Measurements from ENCODE around the gene CIAO2B. TPM values are rescaled to one million over a fixed set of nuclear protein-coding genes. Genes with fewer than 3 reads are reported as not detected.

Gene CIAO2B
- total RNA-seq (10 to 100 TPM; 55.3 to 66.8 (median 62.4) TPM), total RNA-seq (25.3 to 101 (median 34.6) reads per million in 29 experiments)
- total RNA-seq (2013): 54.5 TPM

DNA sequence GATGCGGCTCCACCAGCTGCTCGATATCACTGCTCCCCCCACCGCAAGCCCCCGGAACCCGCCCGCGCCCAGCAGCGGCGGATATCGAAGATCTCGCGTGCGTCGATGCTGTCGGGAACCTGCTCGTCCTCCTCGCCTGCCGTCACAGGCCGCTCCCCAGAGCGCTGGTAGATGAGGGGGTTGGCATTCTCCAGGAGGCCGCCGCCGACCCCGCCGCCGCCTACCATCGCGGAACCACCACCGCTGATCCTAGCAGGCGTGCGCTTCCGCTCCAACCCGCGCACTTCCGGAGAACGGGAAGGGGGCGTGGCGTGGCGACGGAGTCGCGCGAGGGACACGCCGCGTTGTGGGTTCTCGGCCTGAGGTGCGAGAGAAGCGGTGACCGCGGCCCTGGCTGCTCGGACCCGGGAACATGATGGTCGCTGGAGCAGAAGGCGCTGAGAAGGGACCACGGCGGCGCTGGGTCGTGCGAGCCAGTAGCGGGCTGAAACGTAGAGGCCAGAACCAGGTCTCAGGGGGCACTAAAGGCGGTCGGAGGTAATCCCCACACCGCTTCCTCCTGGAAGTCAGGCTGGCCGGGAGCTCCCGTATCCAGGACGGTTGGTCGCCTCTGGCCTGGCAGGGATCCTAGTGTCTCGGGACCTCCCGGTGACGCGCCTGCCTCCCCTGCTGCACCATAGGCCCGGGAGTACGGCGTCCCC, at the start of gene CIAO2B:
CIAO2B (minus strand) TSS at position 265 of the 701 bp plus-strand sequence; CDS start at position 227, 38 bp downstream.
- Histone ChIP-seq H3K27me3 (replicated peaks in 1 of 2; ENCODE audit: control insufficient read depth in 2 of 2, extremely low read depth in 1 of 2, insufficient read depth in 2 of 2, low read length in 1 of 2) (no peaks in the 10 kb centered on the region), H3K36me3 (ENCODE audit: control insufficient read depth in 2 of 2, extremely low read depth in 1 of 2, insufficient read depth in 1 of 2, low read length in 1 of 2) (peaks cover 3 to 31% of the 10 kb centered on the region in 2 donors), H3K9me3 (no peaks in the 10 kb centered on the region), H3K4me1 (ENCODE audit: control insufficient read depth in 1 of 2, extremely low read depth in 1 of 2, insufficient read depth in 2 of 2, low read length in 2 of 2) (peaks cover 7 to 52% of the 10 kb centered on the region in 2 experiments), H3K27ac (ENCODE audit: low read length) (peak within 1 kb of the TSS; percentile 82), H3K4me3 (ENCODE audit: control insufficient read depth in 1 of 2, extremely low read depth in 1 of 2, low read length in 1 of 2) (peak within 1 kb of the TSS; percentile 72 to 99)
- peak within 1 kb of the TSS; percentile 92 to 96 for H3K27ac Mint-ChIP-seq
- peak; percentile 86 to 95 (median 86) for ATAC-seq (replicated peaks in 1 of 4)
- no peaks in the 10 kb centered on the region for H3K27me3 Mint-ChIP-seq
- WGBS (ENCODE audit: insufficient coverage): under 1% methylated on average over 67 of the region's 76 CpGs
- H3K4me1 Mint-ChIP-seq: peaks cover 54 to 64% (median 54%) of the 10 kb centered on the region in 3 donors
- H3K9me3 Mint-ChIP-seq: no peaks in the 10 kb centered on the region
- ChIA-PET POLR2A (interaction anchor here (0.5 kb wide), 2 partner anchors 47 to 66 kb away, joined by 3 to 4 read pairs; no protein-coding TSS in a partner anchor), CTCF (no interaction called here)
- peak; percentile 80 to 93 (median 87) for DNase-seq
- peak within 1 kb of the TSS; percentile 96 to 98 (median 97) for H3K4me3 Mint-ChIP-seq
- H3K36me3 Mint-ChIP-seq: peaks cover 20% of the 10 kb centered on the region

DNA sequence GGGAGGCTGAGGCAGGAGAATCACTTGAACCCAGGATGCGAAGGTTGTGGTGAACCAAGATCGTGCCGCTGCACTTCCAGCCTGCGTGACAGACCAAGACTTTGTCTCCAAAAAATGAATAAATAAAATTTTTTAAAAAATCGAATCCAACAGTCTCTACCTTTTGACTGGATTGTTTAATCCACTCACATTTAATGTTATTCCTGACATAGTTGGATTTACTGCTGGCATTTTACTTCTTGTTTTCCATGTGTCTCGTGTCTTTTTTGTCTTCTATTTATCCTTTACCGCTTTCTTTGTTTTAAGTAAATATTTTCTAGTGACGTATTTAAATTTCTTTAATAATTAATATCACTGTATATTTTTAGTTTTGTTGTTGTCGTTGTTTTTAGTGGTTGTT, 48.8 kb upstream of the CIAO2B start:
- Histone ChIP-seq H3K27ac (ENCODE audit: low read length) (no peak overlapping the region), H3K27me3 (replicated peaks in 1 of 2; ENCODE audit: control insufficient read depth in 2 of 2, extremely low read depth in 1 of 2, insufficient read depth in 2 of 2, low read length in 1 of 2) (no peaks in the 10 kb centered on the region), H3K9me3 (no peaks in the 10 kb centered on the region), H3K4me1 (ENCODE audit: control insufficient read depth in 1 of 2, extremely low read depth in 1 of 2, insufficient read depth in 2 of 2, low read length in 2 of 2) (peaks cover 0 to 27% of the 10 kb centered on the region in 2 experiments), H3K36me3 (ENCODE audit: control insufficient read depth in 2 of 2, extremely low read depth in 1 of 2, insufficient read depth in 1 of 2, low read length in 1 of 2) (no peaks in the 10 kb centered on the region), H3K4me3 (ENCODE audit: control insufficient read depth in 1 of 2, extremely low read depth in 1 of 2, low read length in 1 of 2) (no peak overlapping the region)
- Mint-ChIP-seq H3K27ac (no peak overlapping the region), H3K36me3 (no peaks in the 10 kb centered on the region), H3K9me3 (no peaks in the 10 kb centered on the region), H3K27me3 (no peaks in the 10 kb centered on the region), H3K4me1 (peaks cover 21 to 37% (median 30%) of the 10 kb centered on the region in 3 donors), H3K4me3 (no peak overlapping the region)
- ChIA-PET CTCF (interaction anchor here in 1 of 2 donors (0.7 kb wide), 1 partner anchor 30 kb away, joined by 3 read pairs; no protein-coding TSS in a partner anchor), POLR2A (interaction anchor here in 1 of 2 donors (0.6 kb wide), 1 partner anchor 326 kb away, joined by 6 read pairs; no protein-coding TSS in a partner anchor)
- no peak for DNase-seq
- WGBS (ENCODE audit: insufficient coverage): 100% methylated on average over 1 of the region's 9 CpGs
- no peak for ATAC-seq (replicated peaks in 1 of 4)

GRCh38 chr16:66979011-66979717, 45.0 kb upstream of the CIAO2B start:
- Mint-ChIP-seq H3K36me3 (no peaks in the 10 kb centered on the region), H3K27me3 (peaks cover 0 to 5% of the 10 kb centered on the region in 2 donors), H3K9me3 (no peaks in the 10 kb centered on the region), H3K4me3 (no peak overlapping the region), H3K27ac (no peak overlapping the region), H3K4me1 (peaks cover 14 to 32% (median 16%) of the 10 kb centered on the region in 3 donors)
- no peak overlapping the region for H3K27ac ChIP-seq (ENCODE audit: low read length)
- DNase-seq (no peak), ATAC-seq (replicated peaks in 1 of 4) (no peak)
- peaks cover 0 to 17% of the 10 kb centered on the region in 2 experiments for H3K27me3 ChIP-seq (replicated peaks in 1 of 2; ENCODE audit: control insufficient read depth in 2 of 2, extremely low read depth in 1 of 2, insufficient read depth in 2 of 2, low read length in 1 of 2)
- no peaks in the 10 kb centered on the region for H3K9me3 ChIP-seq
- H3K4me3 ChIP-seq (ENCODE audit: control insufficient read depth in 1 of 2, extremely low read depth in 1 of 2, low read length in 1 of 2): no peak overlapping the region
- WGBS (ENCODE audit: insufficient coverage): 59% methylated on average over 7 of the region's 16 CpGs
- ChIA-PET POLR2A (no interaction called here), CTCF (interaction anchor here in 1 of 2 donors (0.7 to 0.9 kb wide), 2 partner anchors 124 to 200 kb away, joined by 3 read pairs; no protein-coding TSS in a partner anchor)
- peaks cover 0 to 28% of the 10 kb centered on the region in 2 experiments for H3K4me1 ChIP-seq (ENCODE audit: control insufficient read depth in 1 of 2, extremely low read depth in 1 of 2, insufficient read depth in 2 of 2, low read length in 2 of 2)
- H3K36me3 ChIP-seq (ENCODE audit: control insufficient read depth in 2 of 2, extremely low read depth in 1 of 2, insufficient read depth in 1 of 2, low read length in 1 of 2): no peaks in the 10 kb centered on the region

DNA sequence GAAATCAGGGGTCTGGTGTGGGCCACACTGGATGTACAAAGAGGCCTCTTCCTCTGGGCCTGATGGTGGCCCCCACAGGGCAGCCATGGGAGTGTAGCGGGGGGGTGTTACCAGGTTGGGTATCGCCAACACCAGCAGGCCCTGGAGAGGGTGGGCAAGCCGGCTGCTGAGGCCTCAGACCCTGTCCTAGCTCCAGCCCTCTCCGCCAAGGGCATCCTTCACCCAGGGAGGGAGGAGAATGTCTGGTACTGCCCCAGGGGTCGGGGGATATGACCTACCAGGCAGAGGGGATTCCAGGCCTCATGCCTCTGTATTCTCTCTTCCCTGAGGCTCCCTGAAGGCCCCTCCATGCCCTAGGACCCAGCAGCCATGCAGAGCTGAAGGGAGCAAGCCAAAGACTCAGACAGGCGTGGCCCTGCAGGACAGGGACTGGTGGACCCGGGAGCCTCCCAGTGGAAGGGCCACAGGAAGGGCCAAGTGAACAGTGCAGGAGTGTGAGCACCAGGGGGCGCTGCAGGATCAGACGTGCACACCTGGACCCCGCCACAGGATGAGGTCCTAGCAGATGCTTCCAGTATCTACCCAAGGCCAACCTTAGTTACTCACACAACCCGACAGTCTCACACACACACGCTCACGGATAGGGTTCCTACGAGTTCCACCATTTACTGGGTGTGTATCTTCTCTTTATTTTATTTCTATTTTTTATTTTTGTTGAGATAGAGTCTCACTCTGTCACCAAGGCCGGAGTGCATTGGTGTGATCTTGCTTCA, 43.3 kb upstream of the CIAO2B start:
- Histone ChIP-seq H3K9me3 (no peaks in the 10 kb centered on the region), H3K4me1 (ENCODE audit: control insufficient read depth in 1 of 2, extremely low read depth in 1 of 2, insufficient read depth in 2 of 2, low read length in 2 of 2) (peaks cover 0 to 20% of the 10 kb centered on the region in 2 experiments), H3K4me3 (ENCODE audit: control insufficient read depth in 1 of 2, extremely low read depth in 1 of 2, low read length in 1 of 2) (no peak overlapping the region), H3K27ac (ENCODE audit: low read length) (no peak overlapping the region), H3K36me3 (ENCODE audit: control insufficient read depth in 2 of 2, extremely low read depth in 1 of 2, insufficient read depth in 1 of 2, low read length in 1 of 2) (no peaks in the 10 kb centered on the region), H3K27me3 (replicated peaks in 1 of 2; ENCODE audit: control insufficient read depth in 2 of 2, extremely low read depth in 1 of 2, insufficient read depth in 2 of 2, low read length in 1 of 2) (peaks cover 0 to 23% of the 10 kb centered on the region in 2 experiments)
- peaks cover 8 to 23% (median 12%) of the 10 kb centered on the region in 3 donors for H3K4me1 Mint-ChIP-seq
- no peak overlapping the region for H3K4me3 Mint-ChIP-seq
- ChIA-PET CTCF (interaction anchor here (0.7 to 1.6 kb wide), 3 partner anchors 54 to 180 kb away, joined by 3 to 4 read pairs (median 4); no protein-coding TSS in a partner anchor), POLR2A (no interaction called here)
- H3K36me3 Mint-ChIP-seq: no peaks in the 10 kb centered on the region
- DNase-seq (peak; percentile 51 to 92 (median 82)), ATAC-seq (replicated peaks in 1 of 4) (peak; percentile 96 to 99 (median 98))
- WGBS (ENCODE audit: insufficient coverage): 38% methylated on average over 8 of the region's 15 CpGs
- no peak overlapping the region for H3K27ac Mint-ChIP-seq
- no peaks in the 10 kb centered on the region for H3K9me3 Mint-ChIP-seq
- peaks cover 0 to 5% of the 10 kb centered on the region in 2 donors for H3K27me3 Mint-ChIP-seq

GRCh38 chr16:66976746-66977145, 42.5 kb upstream of the CIAO2B start:
- Mint-ChIP-seq H3K36me3 (no peaks in the 10 kb centered on the region), H3K27ac (no peak overlapping the region), H3K27me3 (peaks cover 0 to 5% of the 10 kb centered on the region in 2 donors), H3K9me3 (no peaks in the 10 kb centered on the region), H3K4me3 (no peak overlapping the region), H3K4me1 (peaks cover under 1 to 15% (median 7%) of the 10 kb centered on the region in 3 donors)
- H3K4me3 ChIP-seq (ENCODE audit: control insufficient read depth in 1 of 2, extremely low read depth in 1 of 2, low read length in 1 of 2): no peak overlapping the region
- no peak overlapping the region for H3K27ac ChIP-seq (ENCODE audit: low read length)
- ChIA-PET CTCF (no interaction called here), POLR2A (no interaction called here)
- 67% methylated on average over 13 of the region's 13 CpGs for WGBS (ENCODE audit: insufficient coverage)
- H3K9me3 ChIP-seq: no peaks in the 10 kb centered on the region
- H3K36me3 ChIP-seq (ENCODE audit: control insufficient read depth in 2 of 2, extremely low read depth in 1 of 2, insufficient read depth in 1 of 2, low read length in 1 of 2): no peaks in the 10 kb centered on the region
- H3K27me3 ChIP-seq (replicated peaks in 1 of 2; ENCODE audit: control insufficient read depth in 2 of 2, extremely low read depth in 1 of 2, insufficient read depth in 2 of 2, low read length in 1 of 2): peaks cover 0 to 26% of the 10 kb centered on the region in 2 experiments
- ATAC-seq (replicated peaks in 1 of 4) (no peak), DNase-seq (no peak)
- peaks cover 0 to 16% of the 10 kb centered on the region in 2 experiments for H3K4me1 ChIP-seq (ENCODE audit: control insufficient read depth in 1 of 2, extremely low read depth in 1 of 2, insufficient read depth in 2 of 2, low read length in 2 of 2)
